ENCODE measurements around the gene QRFPR.
"Not testable (repeated sequence)": the region's sequence is repeated elsewhere in the genome, so short reads cannot be mapped to it uniquely, and the experiment has no call there.

Gene QRFPR

DNA sequence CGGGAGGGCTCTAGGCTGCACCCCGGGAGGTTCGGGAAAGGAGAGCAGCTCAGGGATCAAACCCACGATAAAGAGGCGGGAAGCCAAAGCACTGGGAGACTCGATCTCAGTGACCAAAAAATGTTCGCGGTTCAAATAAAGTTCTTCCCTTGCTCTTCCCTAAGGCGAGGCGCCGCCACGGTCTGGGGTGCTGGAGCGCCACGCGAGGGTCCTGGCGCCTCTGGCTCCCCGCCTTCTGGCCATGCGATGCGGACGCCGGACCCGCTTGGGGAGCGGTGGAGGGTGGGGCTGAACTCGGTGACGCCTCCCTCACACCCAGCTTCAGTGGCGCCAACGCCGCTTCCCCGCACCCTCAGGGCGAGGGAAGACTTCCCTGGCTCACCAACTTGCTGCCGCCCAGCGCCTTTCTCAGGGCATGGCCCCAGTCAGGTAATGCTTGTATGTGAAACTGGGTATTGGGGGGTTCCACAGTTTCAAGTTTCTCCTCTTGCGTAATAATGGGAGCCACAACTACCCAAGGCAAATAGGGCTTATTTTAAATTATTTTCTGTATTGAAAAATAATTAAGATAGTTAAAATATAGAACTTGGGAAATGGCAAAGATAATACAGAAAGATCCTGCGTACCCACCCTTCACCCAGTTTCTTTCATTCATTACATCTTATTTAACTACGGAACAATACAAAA, at the start of gene QRFPR:
QRFPR (minus strand) TSS at position 243 of the 687 bp plus-strand sequence. CDS start 371 bp downstream, outside the sequence.
- DNase-seq: no peak

DNA sequence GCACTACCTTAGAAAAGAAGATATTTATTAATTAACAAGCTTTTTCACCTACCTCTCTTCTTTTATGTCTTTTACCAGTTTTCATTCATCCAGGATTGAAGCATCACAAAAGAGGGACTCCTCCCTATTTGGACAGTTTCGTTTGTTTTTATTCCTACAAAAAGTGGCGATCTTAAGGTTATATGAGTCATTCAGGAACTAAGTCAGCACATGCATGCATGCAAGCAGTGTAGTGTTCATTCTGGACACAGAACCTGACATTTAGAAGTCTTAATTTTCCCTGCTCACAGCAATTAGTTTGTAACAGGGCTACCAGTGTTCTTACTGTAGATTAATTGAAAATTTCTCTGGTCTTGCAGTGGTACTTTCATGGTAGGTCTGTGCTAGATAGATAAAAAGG, 47.9 kb upstream of the QRFPR start:
- DNase-seq: no peak

DNA sequence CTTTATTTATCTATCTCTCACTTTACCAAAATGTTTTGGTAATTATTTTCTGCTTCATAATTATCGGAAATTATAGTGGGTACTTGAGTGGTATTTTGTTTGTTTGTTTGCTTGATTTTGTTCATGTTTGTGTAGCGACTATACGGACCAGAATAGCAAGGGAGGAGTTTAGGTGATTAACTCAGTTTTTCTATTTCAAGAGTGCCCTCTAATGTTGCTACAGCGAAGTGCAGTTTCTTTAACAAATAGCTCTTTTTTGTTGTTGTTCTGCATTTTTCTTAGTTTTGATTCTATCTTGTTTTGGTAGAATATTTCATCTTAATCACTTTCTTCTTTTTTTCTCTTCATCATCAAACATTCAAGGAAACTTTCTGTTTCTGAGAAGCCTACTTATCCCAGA, 40.8 kb upstream of the QRFPR start:
- no peak for DNase-seq

DNA sequence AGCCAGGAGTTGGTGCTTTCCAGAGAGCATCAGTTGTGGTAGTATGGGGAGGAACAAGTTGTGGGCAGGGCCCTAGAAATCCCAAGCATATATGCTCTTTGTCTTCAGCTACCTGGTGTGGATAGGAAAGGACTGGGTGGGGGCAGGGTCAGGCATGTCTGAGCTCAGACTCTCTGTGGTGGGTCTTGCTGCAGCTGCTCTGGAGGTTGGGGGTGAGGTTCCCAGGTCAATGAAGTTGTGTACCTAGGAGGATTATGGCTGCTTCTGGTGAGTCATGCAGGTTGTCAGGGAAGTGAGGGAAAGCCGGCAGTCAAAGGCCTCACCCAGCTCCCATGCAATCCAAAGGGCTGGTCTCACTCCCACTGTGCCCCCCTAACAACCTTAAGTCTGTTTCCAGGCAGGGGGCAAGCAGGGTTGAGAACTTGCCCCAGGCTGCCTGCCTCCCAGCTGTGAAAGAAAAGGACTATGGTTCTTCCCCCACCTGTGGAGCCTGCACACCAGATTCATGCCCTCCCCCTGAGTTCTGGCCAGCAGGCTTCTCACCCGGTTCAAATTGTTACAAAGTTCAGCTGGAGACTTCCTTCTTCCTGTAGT, 30.4 kb upstream of the QRFPR start:
- DNase-seq: no peak

DNA sequence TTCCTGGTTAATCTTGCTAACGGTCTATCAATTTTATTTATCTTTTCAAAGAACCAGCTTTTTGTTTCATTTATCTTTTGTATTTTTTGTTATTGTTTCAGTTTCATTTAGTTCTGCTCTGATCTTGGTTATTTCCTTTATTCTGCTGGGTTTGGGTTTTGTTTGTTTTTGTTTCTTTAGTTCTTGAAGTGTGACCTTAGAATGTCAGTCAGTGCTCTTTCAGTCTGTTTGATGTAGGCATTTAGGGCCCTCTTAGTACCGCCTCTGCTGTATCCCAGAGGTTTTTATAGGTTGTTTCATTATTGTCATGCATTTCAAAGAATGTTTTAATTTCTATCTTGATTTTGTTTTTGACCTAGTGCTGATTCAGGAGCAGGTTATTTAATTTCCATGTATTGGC, 27.7 kb upstream of the QRFPR start:
- DNase-seq: not testable (repeated sequence)

DNA sequence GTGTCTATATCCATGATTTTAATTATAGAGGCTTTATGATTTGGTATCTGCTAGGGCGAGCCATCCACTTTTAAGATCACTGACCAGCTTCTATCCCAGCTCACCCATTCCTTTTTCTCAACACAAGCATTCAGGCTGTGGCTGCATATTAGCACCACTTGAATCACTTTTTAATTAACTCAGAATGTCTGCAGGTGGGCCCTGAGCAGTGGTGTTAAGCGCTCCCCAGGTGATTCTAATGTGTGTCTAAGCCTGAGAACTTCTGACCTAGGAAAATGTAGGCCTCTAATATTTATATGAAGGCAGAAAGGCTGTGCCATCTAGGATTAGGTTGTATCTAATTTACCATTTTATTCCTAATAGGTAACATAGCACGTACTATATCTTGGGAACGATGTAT, 19.8 kb upstream of the QRFPR start:
- DNase-seq: no peak

DNA sequence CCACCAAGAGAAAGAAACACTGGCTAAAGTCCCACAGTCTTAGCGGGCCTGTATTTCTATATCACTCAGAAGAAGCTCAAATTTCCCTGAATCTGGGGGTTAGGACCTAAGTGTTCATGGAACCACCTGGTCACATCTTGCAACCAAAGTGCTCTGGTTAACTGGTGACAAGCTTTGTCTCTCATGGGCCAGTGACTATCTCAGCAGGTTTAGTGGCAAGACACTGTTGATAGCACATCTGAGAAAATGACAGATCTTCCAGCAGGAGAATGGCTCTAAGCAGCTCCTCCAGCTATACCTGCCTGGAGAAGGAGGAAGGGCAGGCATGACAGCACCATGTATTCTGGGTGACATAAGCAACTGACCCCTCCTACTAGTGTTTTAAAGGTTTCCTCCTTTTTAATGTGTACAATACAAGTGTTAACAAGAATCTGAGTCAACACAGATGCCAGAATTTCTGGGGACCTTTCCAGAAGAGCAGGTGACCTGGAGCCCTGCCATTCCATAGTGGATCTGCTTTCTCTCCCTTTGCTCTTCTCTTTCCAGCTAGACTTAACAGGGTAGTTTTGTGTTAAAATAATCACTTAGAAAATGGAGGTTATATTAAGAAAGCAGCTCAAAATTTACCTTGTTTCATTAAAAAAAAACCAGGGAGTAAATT, 17.3 kb upstream of the QRFPR start:
- DNase-seq: no peak

DNA sequence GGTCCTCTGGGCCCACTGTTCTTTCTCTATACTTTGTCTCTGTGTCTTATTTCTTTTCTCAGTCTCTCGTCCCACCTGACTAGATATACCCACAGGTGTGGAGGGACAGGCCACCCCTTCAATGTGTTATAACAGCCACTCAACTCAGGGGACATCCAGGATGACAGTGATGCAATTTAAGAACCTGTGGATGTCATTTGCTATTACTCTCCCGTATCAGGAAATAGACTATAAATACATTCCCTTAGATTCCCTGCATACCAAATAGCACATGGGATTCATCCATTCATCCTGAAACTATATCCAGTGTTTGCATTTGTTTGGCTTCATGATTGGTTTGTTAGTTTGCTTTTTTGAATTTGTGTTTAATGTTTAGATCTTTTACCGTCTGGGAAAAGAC, 16.6 kb upstream of the QRFPR start:
- no peak for DNase-seq

DNA sequence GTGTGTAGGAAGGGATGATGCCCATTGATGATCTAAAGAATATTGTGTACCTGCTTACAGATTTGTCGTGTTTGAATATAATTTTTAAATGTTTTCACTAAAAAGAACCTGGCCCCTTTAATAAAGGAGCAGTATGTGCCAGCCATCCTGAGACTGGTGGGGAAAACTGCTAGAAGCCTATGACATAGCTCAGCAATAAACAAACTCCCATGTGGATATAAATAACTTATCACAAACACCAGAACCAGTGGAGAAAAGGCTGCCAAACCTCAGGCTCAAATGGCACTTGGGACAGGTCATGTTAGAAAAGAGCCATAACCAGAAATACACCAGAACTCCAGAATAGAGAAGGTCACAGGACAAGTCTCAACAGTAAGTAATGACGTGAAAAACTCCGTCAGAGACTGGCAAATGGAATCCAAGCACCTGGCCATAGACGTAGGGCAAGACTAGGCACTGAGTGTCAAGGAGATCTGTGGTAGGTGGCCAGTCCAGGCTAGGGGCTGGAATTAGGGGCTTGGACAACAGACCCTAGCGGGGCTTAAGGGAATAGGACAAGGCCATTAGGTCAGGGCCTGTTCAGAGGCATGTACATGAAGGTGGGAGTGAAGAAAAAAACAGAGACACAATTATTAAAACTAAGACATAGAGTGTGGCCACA, 11.7 kb upstream of the QRFPR start:
- no peak for DNase-seq

DNA sequence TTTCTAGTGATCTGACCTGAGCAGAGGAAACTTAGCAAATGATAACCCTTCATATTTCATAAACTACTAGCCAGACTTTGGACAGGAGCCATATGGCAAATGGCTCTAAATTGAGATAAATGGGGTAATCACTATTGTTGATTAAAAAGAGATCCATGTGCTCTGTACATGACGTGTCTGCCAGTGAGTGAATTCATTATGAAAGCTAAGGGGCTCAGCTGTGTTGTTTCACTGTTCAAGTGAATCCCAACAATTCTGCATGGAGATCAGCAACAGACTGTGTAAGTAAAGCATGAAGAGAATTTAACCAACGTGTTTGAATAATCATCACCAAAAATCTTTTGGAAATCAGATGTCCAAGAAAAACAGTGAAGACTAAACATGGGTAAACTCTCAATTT, 9.5 kb upstream of the QRFPR start:
- DNase-seq: no peak

DNA sequence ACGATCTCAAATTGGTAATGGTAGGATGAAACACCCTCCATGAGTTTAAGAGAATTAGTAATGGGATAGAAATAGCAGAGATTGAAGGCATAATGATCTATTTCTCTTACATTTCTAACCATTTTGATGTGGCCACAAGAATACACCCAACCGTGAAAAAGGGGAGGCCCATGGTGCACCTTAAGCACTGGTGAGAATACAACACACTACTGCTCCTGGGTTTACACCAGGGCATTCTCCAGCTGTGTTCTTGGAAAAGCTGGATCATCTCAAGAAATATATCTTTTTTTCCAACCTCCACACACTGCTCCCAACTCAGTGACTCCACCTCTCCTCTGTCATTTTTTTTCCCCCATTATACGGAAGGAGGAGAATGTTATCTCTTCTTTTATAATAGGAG, 1.5 kb downstream of the QRFPR start:
- DNase-seq: no peak

DNA sequence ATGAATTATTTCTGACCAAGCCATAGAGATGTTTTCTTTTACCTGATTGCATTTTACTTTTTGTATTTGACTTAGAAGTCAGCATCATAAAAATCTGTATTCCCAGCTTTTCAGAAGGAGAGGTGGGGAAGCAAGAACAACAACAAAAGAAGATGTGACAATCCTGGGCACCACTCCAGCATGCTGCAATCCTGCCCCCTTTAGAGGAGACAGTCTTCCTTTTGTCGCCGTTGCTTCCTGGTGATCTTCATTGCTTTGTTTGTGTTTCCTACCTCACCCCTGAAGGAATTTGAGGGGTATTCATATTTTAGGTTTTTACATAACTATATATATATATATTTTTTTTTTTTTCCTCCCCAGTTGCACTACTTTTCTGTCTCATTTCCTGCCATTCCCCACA, 3.7 kb downstream of the QRFPR start:
- no peak for DNase-seq

DNA sequence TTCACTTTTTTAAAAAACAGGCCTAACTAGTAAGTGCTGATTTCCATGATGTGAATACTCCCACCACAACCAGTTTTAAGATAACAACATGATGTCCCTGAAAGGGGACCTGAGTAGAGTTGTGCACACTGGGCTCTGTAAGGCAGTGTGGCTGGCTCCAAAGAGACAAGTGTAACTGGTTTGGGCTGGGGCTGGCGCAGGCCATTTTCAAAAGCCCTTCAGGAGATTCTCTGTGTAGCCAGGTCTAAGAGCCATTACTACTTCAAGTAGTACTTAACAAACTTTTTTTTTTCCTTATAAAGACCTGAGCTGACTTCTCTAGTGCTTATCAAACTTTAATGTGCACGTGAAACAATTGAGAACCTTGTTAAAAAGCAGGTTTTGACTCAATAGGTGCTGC, 4.3 kb downstream of the QRFPR start:
- no peak for DNase-seq

DNA sequence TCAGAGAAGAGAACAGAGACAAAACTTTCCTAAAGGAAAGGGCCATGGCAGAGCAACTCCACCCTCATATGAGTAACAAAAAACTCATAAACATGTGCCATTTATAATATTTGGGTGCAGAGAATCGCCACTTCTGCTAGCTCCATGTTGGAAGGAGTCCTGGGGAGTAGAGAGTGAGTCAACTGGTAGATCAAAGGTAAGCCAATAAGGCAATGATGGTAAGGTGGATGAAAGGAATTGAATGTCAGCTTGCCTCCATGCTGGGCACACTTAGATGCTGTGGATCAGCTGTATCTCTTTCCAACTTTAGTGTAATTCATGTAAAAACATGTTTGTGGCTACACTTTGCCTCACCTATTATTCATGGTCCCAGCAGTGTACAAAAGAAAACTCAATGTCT, 4.7 kb downstream of the QRFPR start:
- DNase-seq: no peak

DNA sequence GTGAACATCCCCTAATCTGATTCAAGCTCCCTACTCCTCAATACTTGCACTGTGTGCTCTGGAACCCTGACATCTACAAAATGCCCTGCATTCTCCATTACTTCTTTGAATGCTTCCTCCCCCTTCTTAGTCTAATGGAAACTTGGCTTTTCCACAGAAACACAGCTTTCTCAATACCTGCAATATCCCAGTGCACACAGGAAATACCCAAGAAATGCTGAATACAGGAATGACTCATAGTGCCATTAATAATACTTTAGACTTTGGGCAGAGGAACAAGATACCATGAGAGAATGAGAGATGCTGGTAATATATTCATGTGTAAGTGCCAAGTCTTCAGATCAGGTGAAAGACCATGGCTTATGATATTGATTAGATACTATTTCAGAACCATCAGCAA, 5.6 kb downstream of the QRFPR start:
- no peak for DNase-seq

DNA sequence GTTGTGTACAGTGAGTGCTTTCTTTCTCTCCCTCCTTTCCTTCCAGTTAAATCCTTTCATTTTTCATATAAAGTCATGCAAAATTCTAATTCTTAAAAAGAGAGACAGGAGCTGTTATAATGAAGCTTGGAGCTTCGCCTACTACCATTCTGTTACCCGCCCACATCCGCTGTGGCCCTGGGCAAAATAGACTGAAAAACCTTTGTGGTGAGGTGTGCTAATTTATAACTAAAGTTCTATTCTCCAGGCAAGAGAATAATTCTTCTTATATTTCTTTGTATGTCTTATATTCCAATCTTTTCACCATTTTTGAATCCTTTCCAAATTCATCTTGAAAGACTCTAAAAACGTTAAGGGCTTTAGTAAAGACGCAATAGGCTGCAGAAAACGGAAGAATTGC, 7.0 kb downstream of the QRFPR start:
- DNase-seq: no peak

DNA sequence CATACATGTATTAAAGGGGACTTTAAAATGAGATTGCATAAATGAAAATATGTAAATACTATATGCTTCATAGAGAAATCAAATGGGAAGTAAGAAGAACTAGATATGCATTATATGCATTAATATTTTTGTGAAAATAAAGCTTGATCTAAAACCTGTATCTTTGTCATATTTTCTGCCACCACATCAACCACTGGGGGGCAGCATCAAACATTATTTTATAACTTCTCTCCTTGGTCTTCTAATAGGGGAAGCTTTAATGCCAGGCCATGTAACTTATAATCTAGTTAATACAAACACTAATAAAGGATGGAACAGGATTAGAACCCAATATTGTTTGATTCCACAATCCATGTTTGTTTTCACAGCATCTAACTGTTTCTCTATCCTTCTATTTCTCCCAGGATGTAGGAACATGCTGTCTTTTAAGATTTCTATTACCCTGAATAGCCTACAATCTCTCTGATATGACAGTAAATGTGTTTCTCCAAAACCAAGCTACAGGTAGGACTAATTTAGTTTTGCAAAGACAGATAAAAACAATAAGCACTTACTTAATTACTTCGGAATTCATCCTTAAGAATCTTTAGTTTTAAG, 10.0 kb downstream of the QRFPR start:
- peak; percentile 26 for DNase-seq

DNA sequence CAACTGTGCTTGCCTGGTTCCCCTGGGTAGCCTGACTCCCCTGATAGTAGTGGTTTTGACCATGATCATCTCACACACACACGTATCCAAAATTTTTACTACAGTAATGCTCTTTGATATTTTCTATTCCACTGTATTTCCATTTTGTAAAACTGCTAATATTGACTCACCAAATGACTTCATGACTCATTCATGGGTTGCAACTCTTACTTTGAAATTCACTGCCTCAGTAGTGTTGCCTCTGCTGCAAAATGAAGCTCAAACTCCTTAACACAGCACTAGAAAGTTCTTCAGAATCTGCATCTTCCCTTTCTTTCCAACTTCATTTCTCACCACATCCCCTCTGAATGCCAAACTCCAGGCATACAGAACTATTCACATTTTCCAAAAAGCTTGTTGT, 20.3 kb downstream of the QRFPR start:
- no peak for DNase-seq

DNA sequence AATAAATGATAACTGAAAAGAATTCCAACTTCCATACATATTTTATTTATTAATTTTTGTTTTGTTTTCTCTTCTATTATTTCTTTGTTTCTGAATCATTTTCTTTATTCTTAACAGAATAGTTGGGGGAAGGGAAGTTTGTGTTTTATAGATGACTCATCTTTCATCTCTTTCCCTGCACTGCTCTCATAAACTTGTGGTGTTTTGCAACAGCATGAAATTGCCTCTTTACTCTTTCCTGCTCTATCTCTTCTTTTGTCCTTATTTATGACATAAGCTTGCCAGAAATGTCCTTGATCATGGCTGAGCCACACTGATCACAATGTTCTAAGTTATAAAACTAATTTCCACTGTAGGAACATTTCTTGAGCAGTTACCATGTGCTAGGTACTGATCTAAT, 22.3 kb downstream of the QRFPR start:
- no peak for DNase-seq

DNA sequence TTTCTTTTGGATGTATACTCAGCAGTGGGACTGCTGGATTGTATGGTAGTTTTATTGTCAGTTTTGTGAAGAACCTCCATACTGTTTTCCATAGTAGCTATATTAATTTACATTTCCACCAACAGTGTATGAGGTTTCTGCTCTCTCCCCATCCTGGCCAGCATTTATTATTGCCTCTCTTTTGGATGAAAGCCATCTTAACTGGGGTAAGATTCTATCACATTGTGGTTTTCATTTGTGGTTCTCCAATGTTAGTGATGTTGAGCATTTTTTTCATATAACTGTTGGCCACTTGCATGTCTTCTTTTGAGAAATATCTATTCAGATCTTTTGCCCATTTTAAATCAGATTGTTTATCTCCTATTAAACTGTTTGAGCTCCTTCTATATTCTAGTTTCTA, 27.6 kb downstream of the QRFPR start:
- DNase-seq: no peak

DNA sequence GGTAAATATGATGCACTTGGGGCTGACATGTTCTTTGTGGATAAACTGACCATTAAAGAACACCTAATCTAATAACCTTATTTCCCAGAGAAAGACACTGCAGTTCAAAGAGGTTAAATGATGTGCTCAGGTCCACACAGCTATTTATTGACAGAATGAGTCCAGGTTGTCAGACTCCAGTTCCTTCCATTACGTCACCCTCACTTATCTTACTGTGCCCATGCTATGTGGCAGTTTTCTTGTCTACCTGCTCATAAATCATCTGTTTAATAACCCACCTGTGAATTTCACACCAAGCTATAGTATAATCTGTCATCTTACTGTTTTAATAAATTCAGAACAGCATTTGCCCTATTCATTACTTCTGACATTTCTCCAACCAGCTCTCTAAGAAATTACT, 36.7 kb downstream of the QRFPR start:
- no peak for DNase-seq

DNA sequence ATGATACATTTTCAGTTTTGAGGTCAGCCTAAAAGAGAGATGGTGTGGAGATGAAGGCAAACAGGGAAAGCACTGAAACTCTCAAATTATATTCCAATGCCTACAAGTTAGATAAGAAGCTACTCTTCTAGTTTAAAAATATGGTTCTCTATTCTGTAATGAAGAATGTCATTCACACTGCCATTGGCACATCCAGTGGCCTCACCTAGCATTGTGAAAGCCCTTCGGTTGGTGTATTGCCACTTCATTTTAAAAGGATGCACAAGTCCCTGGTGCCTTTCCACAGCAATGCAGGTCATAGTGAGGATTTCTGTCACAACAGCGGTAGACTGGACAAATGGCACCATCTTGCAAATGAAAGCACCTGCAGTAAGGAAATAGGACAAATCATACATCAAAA, 40.6 kb downstream of the QRFPR start:
- DNase-seq: no peak

DNA sequence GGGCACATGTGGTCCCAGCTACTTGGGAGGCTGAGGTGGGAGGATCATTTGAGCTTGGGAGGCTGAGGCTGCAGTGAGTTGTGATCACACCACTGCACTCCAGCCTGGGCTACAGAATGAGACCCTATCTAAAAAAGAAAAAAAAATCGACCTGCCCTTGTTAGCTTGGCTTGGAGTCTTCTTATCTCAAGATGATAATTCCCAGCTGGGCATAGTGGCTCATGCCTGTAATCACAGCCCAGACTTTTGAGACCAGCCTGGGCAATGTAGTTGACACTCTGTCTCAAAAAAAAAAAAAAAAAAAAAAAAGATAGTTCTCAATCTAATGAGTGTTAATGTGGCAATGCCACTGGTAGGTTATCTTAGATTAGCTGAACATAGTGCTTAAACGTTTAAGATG, 41.0 kb downstream of the QRFPR start:
- no peak for DNase-seq

DNA sequence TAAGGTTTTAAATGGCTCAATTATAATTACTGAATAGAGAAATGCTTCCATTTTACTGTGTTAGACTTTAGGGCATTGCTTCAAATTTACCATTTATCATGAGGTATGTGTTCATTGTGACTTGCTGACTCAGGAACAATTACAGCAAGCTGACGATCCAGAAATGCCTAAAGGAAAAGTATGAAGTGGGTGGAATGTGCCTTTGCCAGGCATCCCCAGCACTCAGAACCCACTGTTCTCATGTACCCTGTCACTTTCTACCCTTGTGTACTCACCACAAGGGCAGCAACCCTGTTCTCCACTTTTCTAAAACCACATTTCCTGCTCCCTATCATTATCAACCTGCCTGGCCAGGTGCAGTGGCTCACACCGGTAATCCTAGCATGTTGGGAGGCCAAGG, 41.5 kb downstream of the QRFPR start:
- DNase-seq: no peak

Measured in MV-4-11 (cell line).